SIG-M5 treated with dmso at 0.1 percent for 504 hours (cell line): Measurements from ENCODE around the gene PTPRS.

Experiments
- DNase-seq: peaks from one replicate; lab custom pipeline; 2025; ENCODE audit not compliant: unreplicated experiment; lab: John Stamatoyannopoulos, UW

PTPRS gene

DNA sequence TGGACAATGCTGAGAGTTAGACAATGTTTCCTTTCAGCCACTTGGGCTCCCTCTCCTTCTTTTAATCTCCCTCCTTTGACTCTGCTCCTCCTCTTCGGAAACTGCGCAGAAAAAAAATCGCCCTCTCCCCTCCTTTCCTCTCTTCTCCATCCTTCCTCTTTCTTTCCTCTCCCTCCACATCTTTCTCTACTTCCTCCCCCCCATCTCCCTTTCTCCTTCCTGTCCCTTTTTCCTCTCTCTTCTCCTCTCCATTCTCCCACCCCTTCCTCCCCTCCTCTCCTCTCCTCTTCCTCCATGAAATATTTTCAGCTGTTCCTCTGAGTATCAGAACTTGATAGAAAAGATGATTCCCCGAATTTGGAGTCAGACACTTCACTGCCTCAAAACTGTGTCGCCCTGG, 15.1 kb upstream of the PTPRS start:
- DNase-seq: no peak

DNA sequence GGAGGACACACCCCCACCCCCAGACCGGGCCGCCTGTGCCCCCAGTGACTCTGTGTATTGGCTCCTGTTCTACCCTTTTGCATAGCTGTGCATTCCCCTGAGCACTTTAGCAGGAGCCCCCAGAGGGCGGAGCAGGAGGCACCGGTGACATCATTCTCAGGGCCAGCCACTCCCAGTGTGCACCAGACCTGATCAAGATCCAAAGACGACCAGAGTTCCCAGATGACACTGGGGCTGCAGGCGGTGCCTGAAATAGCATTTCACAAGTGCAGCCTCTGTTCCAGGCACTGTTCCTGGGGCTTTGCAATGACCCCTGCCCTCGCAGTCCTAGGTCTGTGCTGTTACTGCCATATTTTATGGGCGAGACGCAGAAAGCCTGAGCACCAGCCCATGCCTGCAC, 14.5 kb upstream of the PTPRS start:
- no peak for DNase-seq

DNA sequence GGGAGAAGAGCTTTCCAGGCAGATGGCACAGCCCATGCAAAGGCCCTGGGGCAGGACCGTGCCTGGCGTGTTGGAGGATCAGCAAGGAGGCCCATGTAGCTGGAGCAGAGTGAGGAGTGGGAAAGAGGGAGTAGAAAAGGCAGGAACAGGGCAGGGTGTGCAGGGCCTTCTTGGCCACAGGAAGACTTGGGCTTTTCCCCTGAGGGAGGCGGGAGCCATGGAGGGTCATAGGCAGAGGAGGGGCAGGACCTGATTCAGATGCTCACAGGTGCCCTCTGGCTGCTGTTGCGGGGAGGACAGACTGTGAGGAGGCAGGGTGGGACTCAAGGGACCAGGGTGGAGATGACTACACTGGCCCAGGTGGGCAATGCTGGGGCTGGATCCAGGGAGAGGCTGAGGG, 13.8 kb upstream of the PTPRS start:
- DNase-seq: no peak

DNA sequence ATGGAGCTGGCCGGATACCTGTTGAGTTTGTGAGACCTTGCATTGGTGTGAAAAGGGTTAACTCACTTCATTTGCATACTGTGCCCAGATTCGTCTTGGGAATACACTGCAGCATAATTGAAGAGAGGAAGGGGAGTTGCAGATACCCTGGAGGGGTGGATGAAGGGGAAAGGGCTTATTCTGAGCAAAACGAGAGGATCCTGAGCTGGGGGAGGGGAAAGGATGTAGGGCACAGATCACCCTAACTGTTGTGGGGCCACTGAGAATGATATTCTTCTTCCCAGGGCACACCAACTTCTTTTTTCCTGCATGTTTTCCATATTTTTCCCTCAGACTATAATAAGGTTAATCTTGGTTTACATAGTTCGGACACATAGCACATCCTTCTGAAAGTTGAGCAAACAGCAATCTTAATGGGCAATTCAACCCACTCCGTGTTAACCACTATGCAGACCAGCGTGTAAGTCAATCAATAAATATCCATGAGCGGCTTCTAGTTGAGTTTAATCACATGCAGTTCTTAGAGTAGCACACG, 11.7 kb upstream of the PTPRS start:
- DNase-seq: no peak

DNA sequence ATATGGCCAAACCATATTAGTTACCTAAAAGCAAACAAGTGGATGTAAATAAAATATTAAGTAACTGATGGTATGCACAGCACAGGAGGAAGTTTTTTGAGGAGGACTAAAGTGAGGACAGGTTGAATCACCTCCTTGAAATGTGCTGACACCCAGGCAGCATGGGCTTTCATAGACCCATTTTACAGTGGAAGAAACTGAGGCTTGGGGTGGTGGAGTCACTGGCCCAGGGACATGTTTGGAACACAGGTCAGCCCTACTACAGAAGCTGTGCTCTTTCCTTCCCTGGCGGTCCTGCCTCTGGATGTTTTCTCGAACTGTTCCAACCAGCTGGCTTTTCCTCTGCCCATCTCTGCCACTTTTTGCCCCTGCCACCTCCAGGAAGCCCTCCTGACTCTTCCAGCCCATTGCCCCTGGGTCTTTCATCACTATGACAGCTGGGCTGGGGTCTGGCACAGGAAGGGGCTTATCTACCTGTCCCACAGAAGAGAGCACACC, 11.2 kb upstream of the PTPRS start:
- DNase-seq: no peak

DNA sequence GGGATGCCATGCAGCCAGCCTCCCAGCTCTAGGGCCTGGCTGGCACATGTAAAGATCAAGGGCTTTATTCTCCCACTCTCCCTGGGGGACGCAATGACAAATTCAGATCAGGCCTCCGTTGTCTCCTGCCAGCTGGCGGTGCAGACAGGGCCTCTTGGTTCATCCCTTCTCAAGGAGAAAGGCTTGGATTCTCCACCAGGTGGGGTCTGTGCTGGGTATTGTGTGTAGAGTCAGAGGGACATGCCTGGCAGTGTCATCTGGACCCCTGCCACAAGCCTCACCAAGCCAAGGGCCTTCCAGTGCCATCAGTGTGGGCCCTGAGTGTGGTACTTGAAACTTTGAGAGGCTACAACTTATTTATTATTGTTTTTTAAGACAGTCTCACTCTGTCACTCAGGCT, 8.4 kb upstream of the PTPRS start:
- no peak for DNase-seq

DNA sequence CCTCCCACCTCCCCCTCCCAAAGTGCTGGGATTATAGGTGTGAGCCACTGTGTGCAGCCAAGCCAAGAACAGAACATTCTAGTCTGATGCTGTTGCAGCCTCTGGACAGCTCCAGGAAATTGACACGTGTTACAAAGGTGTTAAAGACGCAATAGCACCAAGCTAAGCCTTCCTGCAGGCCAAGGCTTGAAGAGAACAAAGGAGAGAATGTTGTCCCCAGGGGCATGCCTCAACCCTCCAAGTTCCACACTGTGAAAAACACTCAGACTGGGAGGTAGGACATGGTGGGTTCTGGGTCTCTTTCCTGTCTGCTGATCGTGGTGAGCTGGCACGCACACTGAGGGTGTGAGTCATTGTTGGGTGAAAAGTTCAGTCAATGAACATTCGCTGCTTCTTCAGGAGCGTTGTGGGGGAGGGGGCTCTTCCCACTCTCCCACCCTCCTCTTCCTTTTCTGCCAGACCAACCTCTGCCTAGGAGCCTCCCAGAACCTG, 5.3 kb upstream of the PTPRS start:
- no peak for DNase-seq

DNA sequence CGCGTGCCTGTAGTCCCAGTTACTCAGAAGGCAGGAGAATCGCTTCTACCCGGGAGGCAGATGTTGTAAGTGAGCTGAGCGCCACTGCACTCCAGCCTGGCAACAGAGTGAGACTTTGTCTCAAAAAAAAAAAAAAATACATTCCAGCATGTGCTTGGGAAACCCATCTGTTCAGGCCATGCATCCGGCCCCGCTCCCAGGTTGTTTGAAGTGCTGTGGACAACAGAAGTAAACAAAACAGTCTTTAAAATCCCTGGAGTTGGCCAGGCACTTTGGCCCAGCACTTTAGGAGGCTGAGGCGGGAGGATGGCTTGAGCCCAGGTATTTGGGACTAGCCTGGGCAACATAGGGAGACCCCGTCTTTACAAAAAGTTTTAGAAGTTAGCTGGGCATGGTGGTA, 3.2 kb upstream of the PTPRS start:
- no peak for DNase-seq

DNA sequence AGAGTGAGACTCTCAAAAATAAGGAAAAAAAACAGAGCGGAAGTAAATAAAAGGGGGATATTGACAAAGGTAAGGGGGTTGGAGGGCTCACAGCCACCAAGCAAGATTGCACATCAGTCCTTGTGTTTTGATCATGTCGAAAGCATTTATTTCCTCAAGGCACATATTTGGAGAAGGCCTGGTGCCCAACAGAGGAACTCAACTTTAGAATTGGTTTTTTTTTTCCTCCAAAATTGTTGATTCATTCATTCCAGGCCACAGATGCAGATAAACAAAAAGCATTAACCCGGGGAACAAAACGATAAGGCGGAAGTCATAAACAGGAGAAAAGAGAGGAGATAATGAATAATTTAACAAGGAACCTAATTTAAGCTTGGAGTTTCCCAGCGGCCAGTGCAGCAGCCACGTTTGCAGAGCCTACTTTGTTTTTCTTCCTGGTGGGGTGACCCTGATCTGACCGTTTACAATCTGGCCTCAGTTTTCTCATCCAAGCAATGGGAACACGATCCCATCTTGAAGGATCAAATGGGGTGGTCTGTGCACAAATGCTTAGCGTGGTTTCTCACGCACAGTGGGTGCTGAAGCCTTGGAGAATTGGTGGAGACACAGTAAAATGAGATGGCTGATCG, 2.1 kb upstream of the PTPRS start:
- DNase-seq: no peak

DNA sequence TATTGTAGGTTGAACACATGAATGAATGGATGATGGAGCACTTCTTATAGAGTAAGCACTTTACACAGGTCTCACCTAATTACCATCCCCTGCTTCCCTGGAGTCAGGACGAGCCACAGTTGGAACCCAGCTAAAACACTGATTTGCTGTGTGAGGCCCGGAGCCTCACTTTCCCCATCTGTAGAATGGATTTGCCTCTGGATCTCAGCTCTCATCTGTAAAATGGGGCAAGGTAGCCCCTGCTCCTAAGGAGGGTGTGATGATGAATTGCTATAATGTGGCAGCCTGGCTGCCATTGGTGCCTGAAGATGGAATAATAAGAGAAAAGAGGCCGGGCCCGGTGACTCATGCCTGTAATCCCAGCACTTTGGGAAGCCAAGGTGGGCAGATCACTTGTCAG, 1.4 kb upstream of the PTPRS start:
- DNase-seq: no peak

DNA sequence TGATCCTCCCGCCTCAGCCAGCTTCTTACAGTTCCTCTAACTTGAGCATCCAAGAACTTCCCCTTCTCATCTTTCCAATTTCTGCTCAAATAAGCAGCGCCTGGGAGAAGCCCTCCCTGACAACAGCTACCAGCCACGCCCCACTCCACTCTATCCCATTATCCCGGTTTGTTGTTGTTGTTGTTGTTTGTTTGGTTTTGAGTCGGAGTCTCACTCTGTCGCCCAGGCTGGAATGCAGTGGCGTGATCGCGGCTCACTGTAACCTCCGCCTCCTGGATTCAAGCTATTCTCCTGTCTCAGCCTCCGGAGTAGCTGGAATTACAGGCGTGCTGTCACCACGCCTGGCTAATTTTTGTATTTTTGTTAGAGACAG, 822 bp upstream of the PTPRS start:
- DNase-seq: no peak

DNA sequence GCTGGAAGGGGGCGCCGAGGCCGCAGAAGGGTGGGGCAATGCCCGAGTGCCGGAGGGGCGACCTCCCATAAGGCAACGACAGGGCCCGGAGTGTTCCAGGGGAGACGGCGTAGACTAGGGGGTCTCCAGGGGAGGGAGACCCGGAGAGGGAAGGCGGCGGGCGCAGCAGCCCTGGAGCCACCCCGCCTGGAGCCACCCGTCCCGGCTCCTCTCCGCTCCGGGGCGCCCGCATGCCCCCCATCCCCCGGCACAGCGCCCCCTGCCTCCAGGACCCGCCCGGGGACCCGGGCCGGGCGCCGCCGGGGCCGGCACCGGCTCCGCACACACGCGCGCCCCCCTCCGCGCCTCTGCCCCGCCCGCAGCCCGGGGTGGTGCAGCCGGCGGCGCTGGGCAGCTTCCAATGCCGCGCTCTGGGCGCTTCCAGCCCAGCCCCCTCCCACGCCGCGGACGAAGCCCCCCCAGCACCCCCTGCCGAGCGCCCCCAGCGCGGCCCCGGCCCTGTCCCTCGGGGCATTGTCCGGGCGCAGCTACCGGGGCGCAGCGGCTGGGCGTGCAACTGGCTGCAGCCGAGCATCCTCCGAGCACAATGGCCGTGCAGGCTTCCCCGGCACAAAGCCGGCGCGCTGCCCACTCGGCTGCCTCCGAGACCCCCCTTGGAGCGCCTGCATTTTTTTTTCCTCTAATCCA, 519 bp downstream of the PTPRS start:
- DNase-seq: no peak

DNA sequence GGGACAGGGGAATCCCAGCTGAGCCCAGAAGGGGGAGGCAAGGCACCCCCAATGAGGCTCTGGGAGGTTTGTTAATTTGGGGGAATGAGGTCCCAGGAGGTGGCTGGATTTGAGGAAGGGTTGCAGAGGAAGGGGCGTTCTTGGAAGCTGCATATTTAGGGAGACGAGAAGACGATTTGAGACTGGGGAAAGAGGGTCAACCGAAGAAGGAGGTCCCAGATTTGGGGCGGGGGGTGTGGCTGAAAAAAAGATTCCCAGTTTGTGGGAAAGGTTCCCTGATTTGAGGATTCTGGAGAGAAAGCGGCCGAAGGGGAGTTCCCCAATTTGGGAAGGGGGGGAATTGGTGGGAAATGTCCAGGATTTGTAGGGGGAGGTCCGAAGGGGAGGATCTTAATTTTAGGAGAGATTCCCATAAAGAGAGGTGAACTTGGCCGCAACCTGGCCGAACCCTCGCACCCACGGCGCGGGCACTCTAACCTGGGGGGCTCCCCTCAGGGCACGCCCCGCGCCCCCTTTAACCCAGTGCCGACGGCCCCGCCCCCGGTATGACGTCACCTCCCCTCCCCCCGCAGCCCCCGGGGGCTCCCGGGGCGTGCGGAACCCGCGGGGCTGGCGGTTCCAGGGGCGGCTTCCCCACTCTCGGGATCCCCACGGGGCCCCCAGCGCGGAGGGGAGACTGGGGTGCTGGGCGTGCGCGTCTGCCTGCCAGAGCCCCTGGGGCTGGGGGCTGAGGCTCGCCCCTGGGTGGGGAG, 1.2 kb downstream of the PTPRS start:
- no peak for DNase-seq

DNA sequence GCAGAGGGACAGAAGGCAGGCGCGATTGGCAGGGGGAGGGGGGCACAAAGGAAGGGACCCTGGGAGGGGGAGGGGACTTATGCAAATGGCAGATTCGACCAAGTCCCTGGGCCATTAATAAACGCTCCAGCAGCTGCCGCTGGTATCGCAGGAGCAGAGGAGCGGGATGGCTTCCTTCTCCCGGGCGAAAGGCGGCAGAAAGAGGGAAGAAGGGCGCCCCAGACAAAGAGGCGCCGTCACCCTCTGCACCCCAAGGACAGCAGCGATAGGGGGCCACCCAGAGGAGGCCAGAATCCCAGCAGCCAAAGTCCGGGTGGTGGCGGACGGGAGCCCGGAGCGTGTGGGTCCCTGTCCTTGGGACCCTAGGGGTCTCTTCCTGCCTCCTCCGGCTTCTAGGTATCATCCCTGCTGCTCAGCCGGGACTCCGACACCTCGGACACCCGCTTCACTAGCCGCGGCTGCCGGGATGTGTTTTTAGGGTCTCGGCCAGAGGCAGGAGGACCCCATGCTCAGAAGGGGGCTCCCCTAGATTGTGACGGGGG, 1.9 kb downstream of the PTPRS start:
- no peak for DNase-seq

DNA sequence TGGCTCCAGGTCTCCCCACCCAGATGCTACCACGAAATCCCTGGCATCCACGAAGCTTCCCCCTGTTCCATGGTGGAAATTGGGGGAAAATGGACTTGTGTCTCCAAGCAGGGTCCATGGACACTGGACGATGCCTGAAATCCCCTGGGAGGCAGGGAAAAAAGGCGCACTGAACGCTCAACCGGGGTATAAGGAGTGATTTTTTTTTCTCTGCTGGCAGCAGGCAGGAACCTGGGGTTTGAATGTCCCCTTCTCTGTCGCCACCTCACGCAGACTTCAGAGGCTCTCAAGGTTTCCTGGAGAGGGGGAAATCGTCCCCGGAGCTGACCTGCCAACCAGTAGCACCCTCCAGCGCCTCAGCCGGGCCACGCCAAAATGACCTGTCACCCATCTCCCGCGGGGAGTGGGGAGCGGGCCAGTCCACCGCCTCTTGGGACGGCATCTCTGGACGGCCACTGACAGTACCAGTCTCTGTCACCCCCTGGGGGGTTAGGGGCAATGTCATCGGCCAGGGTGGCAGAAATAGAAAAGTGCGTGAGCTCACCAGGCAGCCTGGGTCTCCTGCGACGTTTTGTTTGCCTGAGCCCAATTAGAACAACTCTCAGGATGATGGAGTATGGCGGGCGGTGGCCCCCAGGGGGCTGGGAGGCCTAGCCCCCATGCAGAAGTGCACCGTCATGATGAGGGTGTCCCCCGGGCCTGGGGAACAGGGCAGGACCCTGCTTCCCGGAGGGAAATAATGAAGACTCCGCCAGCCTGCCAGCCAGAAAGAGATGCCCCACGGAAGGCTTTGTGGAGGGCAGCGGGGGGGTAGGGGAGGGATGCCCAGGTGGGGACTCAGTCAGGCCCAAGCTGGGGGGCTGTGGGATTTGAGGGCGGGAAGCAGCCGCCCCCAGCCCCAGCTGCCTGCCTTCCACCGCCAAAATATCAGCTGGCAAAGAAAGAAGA, 2.6 kb downstream of the PTPRS start:
- no peak for DNase-seq

DNA sequence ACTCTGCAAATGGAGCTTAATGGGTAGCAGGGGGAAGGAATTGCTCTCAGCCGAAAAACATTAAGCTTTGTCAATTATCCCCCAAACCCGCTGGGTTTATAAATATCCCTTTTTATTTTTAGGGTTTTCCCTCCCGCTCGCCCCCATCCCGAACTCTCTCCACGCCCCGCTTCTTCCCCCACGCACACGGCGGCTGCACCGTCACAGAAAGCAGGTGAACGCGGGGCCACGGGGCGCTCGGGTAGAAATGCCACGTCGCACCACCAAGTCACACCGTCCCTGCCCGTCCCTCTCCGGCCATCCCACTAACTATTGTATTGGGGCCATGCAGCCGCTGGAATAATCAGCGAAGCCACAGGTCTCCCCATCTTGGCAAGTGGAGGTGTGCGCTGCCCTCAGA, 3.5 kb downstream of the PTPRS start:
- DNase-seq: no peak

DNA sequence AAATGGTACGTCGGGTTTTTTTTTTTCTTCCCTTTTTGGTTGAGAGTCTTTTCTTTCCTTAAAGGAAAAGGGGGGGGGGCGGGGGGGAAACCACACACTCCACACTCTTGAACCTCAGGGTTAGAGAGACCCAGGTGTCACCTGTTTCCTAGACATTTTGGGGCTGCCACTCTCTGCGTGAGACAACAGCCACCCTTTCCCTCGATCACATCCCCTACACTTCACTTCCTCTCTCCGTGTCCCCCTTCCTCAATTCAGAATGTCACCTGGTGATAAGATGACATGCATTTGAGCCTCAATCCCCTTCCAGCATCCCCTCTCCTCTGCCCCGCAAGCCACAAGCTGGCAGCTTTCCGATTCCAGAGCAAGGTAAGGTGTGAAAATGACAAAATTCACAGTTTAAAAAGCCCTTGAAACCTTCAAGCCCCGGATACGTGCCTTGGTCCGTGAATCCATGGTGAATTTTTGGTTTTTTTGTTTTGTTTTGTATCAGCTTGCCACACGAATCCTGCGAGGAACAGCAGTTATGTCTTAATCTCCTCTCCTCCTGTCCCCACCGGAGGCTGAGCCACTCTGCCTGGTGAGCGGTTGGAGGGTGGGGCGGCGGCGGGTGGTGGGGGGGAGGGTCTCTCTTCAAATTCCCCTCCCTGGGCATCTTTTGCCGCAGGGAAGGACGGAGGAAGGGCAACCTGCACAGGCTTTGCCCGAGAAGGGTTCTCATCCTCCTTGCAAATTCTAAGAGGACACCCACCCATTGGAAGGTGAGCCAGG, 4.2 kb downstream of the PTPRS start:
- DNase-seq: no peak

DNA sequence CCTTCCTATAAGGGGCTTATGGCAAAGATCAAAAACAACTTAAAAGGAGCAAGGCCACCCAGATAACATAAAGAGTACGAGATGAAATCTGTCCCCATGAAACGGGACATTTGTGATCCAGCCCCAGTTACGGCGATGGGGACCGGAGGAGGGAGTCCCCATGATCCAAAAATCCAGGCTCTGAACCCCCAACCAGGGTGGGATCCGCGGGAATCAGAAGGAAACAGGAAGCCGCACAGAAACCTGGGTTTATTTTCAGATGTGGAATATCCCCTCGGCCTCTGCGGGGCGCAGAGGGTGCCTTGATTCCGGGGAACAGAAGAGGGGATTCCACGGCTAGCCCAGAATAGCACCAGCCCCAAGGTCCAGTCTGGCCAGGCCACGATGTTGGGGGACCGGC, 5.0 kb downstream of the PTPRS start:
- no peak for DNase-seq

DNA sequence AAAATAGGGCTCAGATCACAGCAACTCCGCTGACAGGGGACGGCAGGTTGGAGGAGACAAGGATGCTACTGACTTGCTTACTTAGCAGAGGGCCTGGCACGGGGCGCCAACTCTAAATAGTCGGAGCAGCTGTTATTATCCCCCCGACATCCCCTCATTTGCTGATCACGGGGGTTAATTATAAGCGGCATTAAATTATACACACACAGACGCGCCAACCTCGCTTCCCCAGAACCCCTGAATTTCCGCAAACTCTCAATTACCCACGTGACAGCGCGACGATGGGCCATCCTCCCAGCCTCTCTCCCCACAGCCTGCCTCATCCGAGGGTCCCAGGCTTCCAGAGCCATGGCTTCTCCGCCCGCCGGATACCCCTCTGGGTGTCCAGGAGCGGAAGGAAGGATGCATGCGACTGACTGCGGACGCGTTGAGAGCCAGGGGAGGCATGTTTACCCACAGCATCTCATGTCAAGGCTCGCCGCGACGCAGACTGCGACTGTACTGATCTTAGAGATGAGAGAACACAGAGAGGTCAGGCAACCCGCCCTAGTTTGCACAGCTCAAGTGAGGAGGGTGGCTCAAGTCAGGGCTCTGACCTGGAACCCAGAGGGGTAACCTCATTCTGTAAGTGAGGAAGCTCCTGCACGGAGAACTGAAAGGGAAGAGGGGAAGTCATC, 5.7 kb downstream of the PTPRS start:
- no peak for DNase-seq
